Dendritic cell treated with granulocyte-macrophage colony-stimulating factor and Interleukin-4, amounts not matched to agents 40 ng/mL and 50 ng/mL, for 4 days (primary cell): Measurements from ENCODE around the gene PNP.
"Not testable (repeated sequence)": the region's sequence is repeated elsewhere in the genome, so short reads cannot be mapped to it uniquely, and the experiment has no call there.

Experiments
- H3K27ac Mint-ChIP-seq: one replicate; pipeline ENCODE4 v1.8.0; 2022; ENCODE audit warnings: mild to moderate bottlenecking, mixed read lengths
- H3K27me3 Mint-ChIP-seq: one replicate; pipeline ENCODE4 v1.8.0; 2022; ENCODE audit warnings: mild to moderate bottlenecking, mixed read lengths
- H3K36me3 Mint-ChIP-seq: one replicate; pipeline ENCODE4 v1.8.0; 2022; ENCODE audit warnings: low read depth, mixed read lengths
- H3K4me1 Mint-ChIP-seq: one replicate; pipeline ENCODE4 v1.8.0; 2022; ENCODE audit warnings: low read depth, mixed read lengths
- H3K4me3 Mint-ChIP-seq: one replicate; pipeline ENCODE4 v1.8.0; 2022; ENCODE audit warnings: mild to moderate bottlenecking, moderate library complexity, mixed read lengths
- H3K9me3 Mint-ChIP-seq: one replicate; pipeline ENCODE4 v1.8.0; 2022; ENCODE audit warnings: mixed read lengths
- intact Hi-C: fragments of 100-400 bp; cut with micrococcal nuclease; formaldehyde crosslinking; loops from one replicate; pipeline ENCODE4 v1.15.0; 2022

Gene PNP

GRCh38 chr14:20438664-20439063 is 30.5 kb upstream of the PNP start:
- intact Hi-C loops: no loop called here
- Mint-ChIP-seq H3K36me3 (peaks cover 6% of the 10 kb centered on the region), H3K4me3 (no peak overlapping the region)

GRCh38 chr14:20440465-20440864 is 28.7 kb upstream of the PNP start:
- H3K27me3 Mint-ChIP-seq: peaks cover 2% of the 10 kb centered on the region
- no peak overlapping the region for H3K27ac Mint-ChIP-seq
- peaks cover 73% of the 10 kb centered on the region for H3K4me1 Mint-ChIP-seq
- H3K36me3 Mint-ChIP-seq: peaks cover 6% of the 10 kb centered on the region
- intact Hi-C loops: no loop called here
- no peak overlapping the region for H3K4me3 Mint-ChIP-seq
- H3K9me3 Mint-ChIP-seq: peaks cover 10% of the 10 kb centered on the region

More at GRCh38 chr14:20438664-20439063, 30.5 kb upstream of the PNP start:
- peaks cover 10% of the 10 kb centered on the region for H3K9me3 Mint-ChIP-seq
- H3K27ac Mint-ChIP-seq: no peak overlapping the region
- H3K4me1 Mint-ChIP-seq: peaks cover 77% of the 10 kb centered on the region
- peaks cover 5% of the 10 kb centered on the region for H3K27me3 Mint-ChIP-seq

GRCh38 chr14:20440882-20441281 is 28.3 kb upstream of the PNP start:
- H3K4me1 Mint-ChIP-seq: peaks cover 69% of the 10 kb centered on the region
- H3K9me3 Mint-ChIP-seq: peaks cover 10% of the 10 kb centered on the region
- intact Hi-C loops: no loop called here
- peaks cover 6% of the 10 kb centered on the region for H3K36me3 Mint-ChIP-seq
- no peak overlapping the region for H3K27ac Mint-ChIP-seq
- H3K4me3 Mint-ChIP-seq: no peak overlapping the region
- H3K27me3 Mint-ChIP-seq: no peaks in the 10 kb centered on the region

GRCh38 chr14:20441461-20441860 is 27.7 kb upstream of the PNP start:
- H3K36me3 Mint-ChIP-seq: peaks cover 6% of the 10 kb centered on the region
- H3K4me1 Mint-ChIP-seq: peaks cover 63% of the 10 kb centered on the region
- H3K27me3 Mint-ChIP-seq: no peaks in the 10 kb centered on the region
- H3K27ac Mint-ChIP-seq: no peak overlapping the region
- intact Hi-C loops: no loop called here
- H3K9me3 Mint-ChIP-seq: peaks cover 10% of the 10 kb centered on the region
- no peak overlapping the region for H3K4me3 Mint-ChIP-seq

- intact Hi-C loops, H3K36me3 Mint-ChIP-seq, H3K9me3 Mint-ChIP-seq, H3K27ac Mint-ChIP-seq, H3K4me3 Mint-ChIP-seq, H3K27me3 Mint-ChIP-seq: not testable (repeated sequence)
- H3K4me1 Mint-ChIP-seq: peaks cover 47% of the 10 kb centered on the region
These were observed 25.6 kb upstream of the PNP start for GRCh38 chr14:20443650-20444049.

- no peak overlapping the region for H3K4me3 Mint-ChIP-seq
- no peak overlapping the region for H3K27ac Mint-ChIP-seq
- H3K36me3 Mint-ChIP-seq: peaks cover 6% of the 10 kb centered on the region
- intact Hi-C loops: no loop called here
- H3K27me3 Mint-ChIP-seq: no peaks in the 10 kb centered on the region
- no peaks in the 10 kb centered on the region for H3K9me3 Mint-ChIP-seq
- peaks cover 23% of the 10 kb centered on the region for H3K4me1 Mint-ChIP-seq
These were observed 22.3 kb upstream of the PNP start for GRCh38 chr14:20446889-20447288.

GRCh38 chr14:20452831-20453230 is 16.4 kb upstream of the PNP start:
- H3K4me3 Mint-ChIP-seq, H3K9me3 Mint-ChIP-seq, H3K27me3 Mint-ChIP-seq, H3K27ac Mint-ChIP-seq, intact Hi-C loops, H3K36me3 Mint-ChIP-seq: not testable (repeated sequence)
- peaks cover 20% of the 10 kb centered on the region for H3K4me1 Mint-ChIP-seq

GRCh38 chr14:20454516-20455354 is 14.5 kb upstream of the PNP start, which contains the start of the genes APEX1 and OSGEP:
Gene APEX1, plus strand, starts transcription at chr14:20455226. Its CDS starts 420 bp downstream, at chr14:20455646.
Gene OSGEP, minus strand, starts transcription at chr14:20454812. Its CDS starts 129 bp downstream, at chr14:20454683.
- Mint-ChIP-seq H3K4me3 (no peak within 1 kb of the TSS), H3K36me3 (no peaks in the 10 kb centered on the region), H3K27me3 (no peaks in the 10 kb centered on the region), H3K4me1 (peaks cover 18% of the 10 kb centered on the region), H3K9me3 (no peaks in the 10 kb centered on the region), H3K27ac (no peak within 1 kb of the TSS)
- intact Hi-C loops: loop anchor here (2.0 kb wide), 3 partner anchors 14 to 112 kb away; partner anchors contain the start of genes PARP2, PNP and TEP1

- intact Hi-C loops: loop anchor here (2.0 kb wide), 3 partner anchors 13 to 113 kb away; partner anchors contain the start of genes PARP2, PNP and TEP1
- Mint-ChIP-seq H3K27me3 (no peaks in the 10 kb centered on the region), H3K36me3 (no peaks in the 10 kb centered on the region)
These were observed 13.6 kb upstream of the PNP start for GRCh38 chr14:20455355-20456300.

GRCh38 chr14:20456971-20457370 is 12.2 kb upstream of the PNP start:
- Mint-ChIP-seq H3K27me3 (no peaks in the 10 kb centered on the region), H3K4me1 (peaks cover 25% of the 10 kb centered on the region), H3K27ac (no peak overlapping the region), H3K36me3 (no peaks in the 10 kb centered on the region), H3K4me3 (peak overlapping the region; percentile 53), H3K9me3 (no peaks in the 10 kb centered on the region)
- intact Hi-C loops: no loop called here

More at GRCh38 chr14:20455355-20456300, 13.6 kb upstream of the PNP start:
- H3K9me3 Mint-ChIP-seq: no peaks in the 10 kb centered on the region
- H3K4me3 Mint-ChIP-seq: no peak overlapping the region
- H3K27ac Mint-ChIP-seq: no peak overlapping the region
- peaks cover 22% of the 10 kb centered on the region for H3K4me1 Mint-ChIP-seq

GRCh38 chr14:20458031-20458789 is 11.0 kb upstream of the PNP start:
- intact Hi-C loops: no loop called here
- no peaks in the 10 kb centered on the region for H3K36me3 Mint-ChIP-seq
- no peak overlapping the region for H3K4me3 Mint-ChIP-seq
- no peaks in the 10 kb centered on the region for H3K27me3 Mint-ChIP-seq
- no peaks in the 10 kb centered on the region for H3K9me3 Mint-ChIP-seq
- H3K27ac Mint-ChIP-seq: no peak overlapping the region
- peaks cover 25% of the 10 kb centered on the region for H3K4me1 Mint-ChIP-seq

GRCh38 chr14:20460458-20461224 is 8.6 kb upstream of the PNP start:
- intact Hi-C loops: loop anchor here (1.0 kb wide), 1 partner anchor 9 kb away; the partner anchor contains the start of gene PNP

More at GRCh38 chr14:20460458-20461224, 8.6 kb upstream of the PNP start:
- H3K36me3 Mint-ChIP-seq: no peaks in the 10 kb centered on the region
- H3K27me3 Mint-ChIP-seq: no peaks in the 10 kb centered on the region
- H3K9me3 Mint-ChIP-seq: no peaks in the 10 kb centered on the region
- H3K4me1 Mint-ChIP-seq: peaks cover 30% of the 10 kb centered on the region
- peak overlapping the region; percentile 88 for H3K27ac Mint-ChIP-seq
- peak overlapping the region; percentile 97 for H3K4me3 Mint-ChIP-seq
